ENCODE data around the gene LRP1B.

The LRP1B gene

DNA sequence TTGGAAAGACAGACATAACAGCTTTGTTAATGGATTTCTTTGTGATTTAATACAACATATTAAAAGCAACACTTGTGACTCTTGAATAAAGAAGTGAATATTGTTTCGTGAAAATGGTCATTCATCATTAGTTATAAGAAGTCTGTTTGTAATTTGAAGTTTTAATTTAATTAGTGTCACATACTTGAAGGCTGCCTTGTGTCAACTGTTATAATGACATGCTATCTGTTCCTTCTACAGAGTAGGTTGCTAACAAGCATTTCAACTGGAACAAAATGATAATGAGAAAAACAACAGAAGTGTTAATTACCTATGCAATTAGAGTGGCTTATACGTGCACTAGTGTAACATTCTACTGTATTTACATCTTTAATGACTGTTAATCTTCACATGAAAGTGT, 624.7 kb downstream of the LRP1B start:
- no peak overlapping the region for H3K9ac ChIP-seq (ENCODE audit: low read length)

DNA sequence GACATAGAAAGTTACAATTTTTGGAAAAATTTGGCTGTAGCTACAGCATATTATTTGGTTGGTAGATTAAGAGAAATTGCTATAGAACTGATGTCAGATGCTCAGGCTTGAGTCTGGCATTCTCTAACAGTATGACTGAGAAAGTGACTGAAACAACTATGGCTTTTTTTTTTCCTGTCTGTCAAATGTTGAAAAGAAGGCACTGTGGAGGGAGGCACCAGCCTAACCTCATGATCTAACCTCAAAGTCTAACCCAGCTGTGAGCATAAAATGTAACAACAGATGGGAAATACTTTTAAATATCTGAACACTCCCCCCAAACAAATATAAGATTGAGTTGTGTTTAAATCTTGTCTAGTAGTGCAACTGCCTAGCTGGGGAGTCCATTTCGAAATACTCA, 629.1 kb downstream of the LRP1B start:
- Histone ChIP-seq H3K4me1 (ENCODE audit: insufficient read depth, low read length) (no peaks in the 10 kb centered on the region), H3K9ac (ENCODE audit: low read length) (no peak overlapping the region), H3K4me3 (ENCODE audit: low read depth in 1 of 2, low read length in 2 of 2) (no peak overlapping the region)

More for the DNA sequence above, 624.7 kb downstream of the LRP1B start:
- H3K27ac ChIP-seq (ENCODE audit: low read depth, low read length), result no peak overlapping the region
- no peak overlapping the region for H3K4me3 ChIP-seq (ENCODE audit: low read depth in 1 of 2, low read length in 2 of 2)
- H3K27me3 ChIP-seq (ENCODE audit: control insufficient read depth in 1 of 2, insufficient read depth in 2 of 2, low read length in 2 of 2), result no peaks in the 10 kb centered on the region
- no peaks in the 10 kb centered on the region for H3K36me3 ChIP-seq (ENCODE audit: insufficient read depth, low read length)
- H3K9me3 ChIP-seq (ENCODE audit: low read length), result no peaks in the 10 kb centered on the region
- H3K4me1 ChIP-seq (ENCODE audit: insufficient read depth, low read length), result no peaks in the 10 kb centered on the region

DNA sequence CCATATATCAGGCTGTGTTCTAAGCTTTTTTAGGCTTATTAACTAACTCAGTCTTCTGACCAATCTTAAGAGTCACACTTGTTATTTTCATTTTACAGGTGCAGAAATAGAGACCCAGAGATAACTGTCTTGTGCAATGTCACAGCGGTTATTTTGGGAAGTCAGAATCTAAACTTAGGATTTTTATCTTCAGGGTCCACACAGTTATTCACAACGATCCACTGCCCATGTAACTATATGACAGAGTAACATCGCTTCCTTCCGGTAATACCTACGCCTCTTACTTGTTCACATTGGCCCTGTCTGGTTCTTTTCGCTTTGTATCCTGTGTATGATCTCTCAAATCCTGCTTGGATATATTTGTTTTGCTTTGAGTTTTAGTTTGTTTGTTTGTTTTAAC, 631.7 kb downstream of the LRP1B start:
- no peak overlapping the region for H3K4me3 ChIP-seq (ENCODE audit: low read depth in 1 of 2, low read length in 2 of 2)
- H3K9me3 ChIP-seq (ENCODE audit: low read length), result no peaks in the 10 kb centered on the region
- H3K9ac ChIP-seq (ENCODE audit: low read length), result no peak overlapping the region
- H3K36me3 ChIP-seq (ENCODE audit: insufficient read depth, low read length), result no peaks in the 10 kb centered on the region
- H3K27me3 ChIP-seq (ENCODE audit: control insufficient read depth in 1 of 2, insufficient read depth in 2 of 2, low read length in 2 of 2), result no peaks in the 10 kb centered on the region
- no peak overlapping the region for H3K27ac ChIP-seq (ENCODE audit: low read depth, low read length)
- H3K4me1 ChIP-seq (ENCODE audit: insufficient read depth, low read length), result no peaks in the 10 kb centered on the region

More for the DNA sequence above, 629.1 kb downstream of the LRP1B start:
- H3K36me3 ChIP-seq (ENCODE audit: insufficient read depth, low read length), result no peaks in the 10 kb centered on the region
- H3K27ac ChIP-seq (ENCODE audit: low read depth, low read length), result no peak overlapping the region
- H3K9me3 ChIP-seq (ENCODE audit: low read length), result no peaks in the 10 kb centered on the region
- H3K27me3 ChIP-seq (ENCODE audit: control insufficient read depth in 1 of 2, insufficient read depth in 2 of 2, low read length in 2 of 2), result no peaks in the 10 kb centered on the region

DNA sequence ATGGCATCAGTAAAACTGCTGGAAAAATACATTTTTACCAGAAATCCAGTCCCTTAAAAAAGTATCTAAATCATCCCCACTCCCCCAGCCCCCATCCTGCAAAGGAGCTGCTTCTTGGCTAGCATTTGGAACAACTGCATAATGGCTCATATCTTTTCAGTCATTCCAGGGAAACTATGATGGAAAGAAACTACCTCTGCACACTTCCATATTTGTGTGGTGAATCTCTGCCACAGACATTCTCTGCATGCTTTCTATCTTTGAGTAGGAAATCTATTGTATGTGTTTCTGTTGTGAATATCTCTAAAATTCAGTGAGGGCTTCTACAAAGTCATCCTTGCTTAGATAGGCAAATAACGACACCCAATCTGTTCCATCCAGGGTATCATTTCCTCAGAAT, 632.3 kb downstream of the LRP1B start:
- H3K36me3 ChIP-seq (ENCODE audit: insufficient read depth, low read length), result no peaks in the 10 kb centered on the region
- H3K27ac ChIP-seq (ENCODE audit: low read depth, low read length), result no peak overlapping the region
- no peaks in the 10 kb centered on the region for H3K4me1 ChIP-seq (ENCODE audit: insufficient read depth, low read length)
- no peak overlapping the region for H3K4me3 ChIP-seq (ENCODE audit: low read depth in 1 of 2, low read length in 2 of 2)
- no peaks in the 10 kb centered on the region for H3K9me3 ChIP-seq (ENCODE audit: low read length)
- no peak overlapping the region for H3K9ac ChIP-seq (ENCODE audit: low read length)
- H3K27me3 ChIP-seq (ENCODE audit: control insufficient read depth in 1 of 2, insufficient read depth in 2 of 2, low read length in 2 of 2), result no peaks in the 10 kb centered on the region

DNA sequence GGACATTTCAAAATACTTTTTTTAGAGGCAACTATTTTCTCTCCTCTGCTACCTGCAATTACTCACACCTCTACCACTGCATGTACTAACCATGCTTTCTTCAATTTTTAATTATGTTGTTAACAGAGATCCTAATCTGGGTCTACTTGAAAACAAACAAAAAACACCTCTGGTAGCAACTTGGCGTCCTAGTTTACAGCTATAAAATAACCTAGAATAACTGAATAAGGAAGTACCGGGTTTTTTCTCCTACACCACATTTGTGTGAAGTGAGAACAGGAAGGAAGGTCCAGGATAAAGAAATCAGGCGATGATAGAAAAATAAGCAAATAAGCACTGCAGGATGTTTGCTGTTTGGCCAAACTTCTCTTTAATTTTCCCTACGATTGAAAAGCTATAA, 633.5 kb downstream of the LRP1B start:
- H3K4me3 ChIP-seq (ENCODE audit: low read depth in 1 of 2, low read length in 2 of 2), result no peak overlapping the region
- H3K27ac ChIP-seq (ENCODE audit: low read depth, low read length), result no peak overlapping the region
- no peaks in the 10 kb centered on the region for H3K4me1 ChIP-seq (ENCODE audit: insufficient read depth, low read length)
- no peak overlapping the region for H3K9ac ChIP-seq (ENCODE audit: low read length)
- no peaks in the 10 kb centered on the region for H3K27me3 ChIP-seq (ENCODE audit: control insufficient read depth in 1 of 2, insufficient read depth in 2 of 2, low read length in 2 of 2)
- H3K9me3 ChIP-seq (ENCODE audit: low read length), result no peaks in the 10 kb centered on the region
- no peaks in the 10 kb centered on the region for H3K36me3 ChIP-seq (ENCODE audit: insufficient read depth, low read length)

DNA sequence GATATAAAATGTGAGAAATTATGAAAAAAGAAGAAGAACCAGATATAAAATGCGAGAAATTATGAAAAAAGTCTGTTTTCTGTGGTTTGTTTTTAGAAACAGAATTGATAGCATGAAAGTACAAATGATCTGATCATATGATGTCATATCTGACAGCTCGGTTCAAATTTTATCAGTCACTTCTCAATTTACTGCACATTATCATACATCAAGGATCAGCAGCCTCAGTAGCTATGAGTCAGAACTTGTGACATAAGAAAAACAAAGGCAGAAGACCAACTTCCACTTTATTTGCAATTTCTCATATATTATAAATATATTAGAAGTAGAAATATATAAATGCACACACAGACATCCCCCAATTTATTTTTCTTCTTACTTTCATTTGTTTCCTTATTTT, 634.0 kb downstream of the LRP1B start:
- H3K27me3 ChIP-seq (ENCODE audit: control insufficient read depth in 1 of 2, insufficient read depth in 2 of 2, low read length in 2 of 2), result no peaks in the 10 kb centered on the region
- H3K27ac ChIP-seq (ENCODE audit: low read depth, low read length), result no peak overlapping the region
- no peak overlapping the region for H3K4me3 ChIP-seq (ENCODE audit: low read depth in 1 of 2, low read length in 2 of 2)
- H3K4me1 ChIP-seq (ENCODE audit: insufficient read depth, low read length), result no peaks in the 10 kb centered on the region
- no peak overlapping the region for H3K9ac ChIP-seq (ENCODE audit: low read length)
- no peaks in the 10 kb centered on the region for H3K9me3 ChIP-seq (ENCODE audit: low read length)
- no peaks in the 10 kb centered on the region for H3K36me3 ChIP-seq (ENCODE audit: insufficient read depth, low read length)

DNA sequence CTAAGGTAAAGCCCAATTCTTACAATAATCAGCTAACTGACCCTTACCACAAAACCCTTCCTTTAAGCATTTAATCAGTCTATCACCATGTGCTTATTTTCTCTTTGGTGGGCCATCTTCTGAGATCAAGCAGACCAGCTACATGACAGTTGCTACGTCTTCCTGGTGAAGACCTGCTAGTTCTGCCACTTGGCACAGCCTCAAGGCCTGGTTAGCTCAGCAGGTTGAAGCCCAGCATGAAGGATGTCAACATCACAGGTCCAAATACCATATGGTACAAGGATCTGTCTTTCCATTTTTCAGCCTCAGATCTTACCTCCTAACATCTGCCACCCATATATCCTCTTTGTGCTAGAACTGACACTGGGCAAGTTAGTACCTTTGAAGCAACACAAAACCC, 636.9 kb downstream of the LRP1B start:
- Histone ChIP-seq H3K9me3 (ENCODE audit: low read length) (no peaks in the 10 kb centered on the region), H3K36me3 (ENCODE audit: insufficient read depth, low read length) (no peaks in the 10 kb centered on the region), H3K9ac (ENCODE audit: low read length) (no peak overlapping the region), H3K4me1 (ENCODE audit: insufficient read depth, low read length) (no peaks in the 10 kb centered on the region), H3K27me3 (ENCODE audit: control insufficient read depth in 1 of 2, insufficient read depth in 2 of 2, low read length in 2 of 2) (no peaks in the 10 kb centered on the region), H3K4me3 (ENCODE audit: low read depth in 1 of 2, low read length in 2 of 2) (no peak overlapping the region), H3K27ac (ENCODE audit: low read depth, low read length) (no peak overlapping the region)

DNA sequence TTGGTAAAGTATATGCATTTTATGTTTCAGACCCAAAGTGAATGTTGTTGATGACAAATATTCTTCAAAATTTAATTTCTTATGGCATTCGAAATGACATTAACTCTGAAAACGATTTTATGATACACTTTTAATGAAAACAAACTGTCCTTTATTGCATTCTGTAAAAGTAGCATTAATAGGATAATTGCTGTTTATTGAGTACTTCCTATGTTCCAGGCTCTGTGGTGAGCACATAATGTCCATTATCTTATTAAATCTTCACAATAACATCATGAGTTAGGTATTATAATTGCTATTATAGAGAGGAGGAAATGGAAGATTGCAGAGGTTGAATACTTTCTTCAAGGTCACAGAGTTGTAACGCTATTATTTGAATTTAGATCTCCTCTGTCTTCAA, 638.0 kb downstream of the LRP1B start:
- no peaks in the 10 kb centered on the region for H3K9me3 ChIP-seq (ENCODE audit: low read length)
- no peaks in the 10 kb centered on the region for H3K4me1 ChIP-seq (ENCODE audit: insufficient read depth, low read length)
- H3K9ac ChIP-seq (ENCODE audit: low read length), result no peak overlapping the region
- H3K27me3 ChIP-seq (ENCODE audit: control insufficient read depth in 1 of 2, insufficient read depth in 2 of 2, low read length in 2 of 2), result no peaks in the 10 kb centered on the region
- H3K4me3 ChIP-seq (ENCODE audit: low read depth in 1 of 2, low read length in 2 of 2), result no peak overlapping the region
- H3K36me3 ChIP-seq (ENCODE audit: insufficient read depth, low read length), result no peaks in the 10 kb centered on the region
- H3K27ac ChIP-seq (ENCODE audit: low read depth, low read length), result no peak overlapping the region

DNA sequence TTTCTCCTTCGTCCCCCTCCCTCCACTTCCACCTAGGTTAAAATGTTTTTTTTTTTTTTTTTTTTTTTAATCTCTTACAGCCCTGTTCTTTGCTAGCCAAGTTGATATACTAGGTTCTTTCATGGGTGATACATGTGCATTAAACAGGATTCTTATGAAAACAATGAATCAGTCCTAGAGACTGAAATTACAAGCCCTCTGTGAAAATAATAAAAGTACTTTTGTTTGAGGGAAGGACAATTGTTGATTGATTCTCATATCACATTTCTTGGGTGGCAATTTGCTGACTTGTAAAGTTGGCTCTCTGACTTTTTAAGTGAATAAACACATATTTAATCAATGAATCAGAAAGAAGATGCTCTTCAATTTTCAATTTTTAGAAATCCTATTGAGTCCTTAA, 639.9 kb downstream of the LRP1B start:
- no peaks in the 10 kb centered on the region for H3K4me1 ChIP-seq (ENCODE audit: insufficient read depth, low read length)
- H3K27ac ChIP-seq (ENCODE audit: low read depth, low read length), result no peak overlapping the region
- no peaks in the 10 kb centered on the region for H3K27me3 ChIP-seq (ENCODE audit: control insufficient read depth in 1 of 2, insufficient read depth in 2 of 2, low read length in 2 of 2)
- H3K36me3 ChIP-seq (ENCODE audit: insufficient read depth, low read length), result no peaks in the 10 kb centered on the region
- H3K9me3 ChIP-seq (ENCODE audit: low read length), result no peaks in the 10 kb centered on the region
- no peak overlapping the region for H3K9ac ChIP-seq (ENCODE audit: low read length)
- no peak overlapping the region for H3K4me3 ChIP-seq (ENCODE audit: low read depth in 1 of 2, low read length in 2 of 2)

DNA sequence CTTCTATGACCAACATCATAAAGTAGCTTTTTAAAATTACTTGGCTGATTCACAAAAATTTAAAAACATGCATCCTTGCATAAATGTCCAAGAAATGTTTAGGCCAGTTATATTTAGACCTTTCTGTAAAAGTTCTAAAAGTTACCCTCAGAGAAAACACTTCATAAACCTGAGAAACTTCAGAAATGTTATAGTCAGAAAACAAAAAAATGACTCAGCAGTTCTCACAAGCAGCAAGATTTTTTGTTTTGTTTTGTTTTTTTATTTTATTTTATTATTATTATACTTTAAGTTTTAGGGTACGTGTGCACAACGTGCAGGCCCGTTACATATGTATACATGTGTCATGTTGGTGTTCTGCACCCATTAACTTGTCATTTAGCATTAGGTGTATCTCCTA, 648.1 kb downstream of the LRP1B start:
- Histone ChIP-seq H3K9ac (ENCODE audit: low read length) (no peak overlapping the region), H3K9me3 (ENCODE audit: low read length) (no peaks in the 10 kb centered on the region), H3K27ac (ENCODE audit: low read depth, low read length) (no peak overlapping the region), H3K27me3 (ENCODE audit: control insufficient read depth in 1 of 2, insufficient read depth in 2 of 2, low read length in 2 of 2) (no peaks in the 10 kb centered on the region), H3K4me3 (ENCODE audit: low read depth in 1 of 2, low read length in 2 of 2) (no peak overlapping the region), H3K36me3 (ENCODE audit: insufficient read depth, low read length) (no peaks in the 10 kb centered on the region), H3K4me1 (ENCODE audit: insufficient read depth, low read length) (no peaks in the 10 kb centered on the region)

DNA sequence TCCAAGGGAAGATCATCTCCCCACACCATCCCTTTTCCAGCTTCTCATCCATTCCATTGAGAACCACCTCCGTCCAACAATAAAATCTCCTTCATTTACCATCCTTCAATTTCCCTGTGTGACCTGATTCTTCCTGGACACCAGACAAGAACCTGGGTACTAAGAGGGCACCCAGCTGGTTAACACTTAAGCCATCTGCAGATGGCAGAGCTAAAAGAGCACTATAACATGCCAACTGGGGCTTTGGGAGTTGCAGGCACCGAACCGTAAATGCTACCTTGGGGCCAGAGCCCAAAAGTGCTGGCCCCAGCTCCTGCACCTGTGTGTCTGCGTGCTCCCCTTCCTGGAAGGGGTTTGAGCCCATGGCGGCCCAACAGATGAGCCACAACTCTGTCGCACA, 655.0 kb downstream of the LRP1B start:
- no peak overlapping the region for H3K4me3 ChIP-seq (ENCODE audit: low read depth in 1 of 2, low read length in 2 of 2)
- no peak overlapping the region for H3K9ac ChIP-seq (ENCODE audit: low read length)
- no peaks in the 10 kb centered on the region for H3K9me3 ChIP-seq (ENCODE audit: low read length)
- H3K27ac ChIP-seq (ENCODE audit: low read depth, low read length), result no peak overlapping the region
- H3K4me1 ChIP-seq (ENCODE audit: insufficient read depth, low read length), result no peaks in the 10 kb centered on the region
- no peaks in the 10 kb centered on the region for H3K36me3 ChIP-seq (ENCODE audit: insufficient read depth, low read length)
- H3K27me3 ChIP-seq (ENCODE audit: control insufficient read depth in 1 of 2, insufficient read depth in 2 of 2, low read length in 2 of 2), result no peaks in the 10 kb centered on the region

DNA sequence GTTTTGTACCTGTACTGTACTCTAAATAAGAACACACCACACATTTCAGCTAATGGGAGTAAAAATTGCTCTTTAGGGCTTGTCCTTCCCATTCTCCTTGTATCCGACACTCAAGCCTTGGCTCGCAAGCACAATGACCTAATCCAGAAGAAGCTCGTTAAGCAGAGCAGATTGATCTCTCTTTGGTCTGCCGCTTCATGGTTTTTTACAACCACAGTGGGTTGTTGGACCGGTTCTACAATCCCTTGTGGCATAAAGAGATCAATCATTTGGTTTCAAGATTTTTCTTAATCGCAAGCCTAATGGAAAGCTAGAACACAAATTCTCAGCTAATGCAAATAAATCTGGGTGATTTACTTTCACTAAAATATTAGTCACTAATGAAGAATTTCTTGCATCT, 662.1 kb downstream of the LRP1B start:
- Histone ChIP-seq H3K9me3 (ENCODE audit: low read length) (no peaks in the 10 kb centered on the region), H3K36me3 (ENCODE audit: insufficient read depth, low read length) (no peaks in the 10 kb centered on the region), H3K4me1 (ENCODE audit: insufficient read depth, low read length) (no peaks in the 10 kb centered on the region), H3K9ac (ENCODE audit: low read length) (no peak overlapping the region), H3K27ac (ENCODE audit: low read depth, low read length) (no peak overlapping the region), H3K27me3 (ENCODE audit: control insufficient read depth in 1 of 2, insufficient read depth in 2 of 2, low read length in 2 of 2) (no peaks in the 10 kb centered on the region), H3K4me3 (ENCODE audit: low read depth in 1 of 2, low read length in 2 of 2) (no peak overlapping the region)
